Measurements from ENCODE around the gene DUS1L.

The DUS1L gene

DNA sequence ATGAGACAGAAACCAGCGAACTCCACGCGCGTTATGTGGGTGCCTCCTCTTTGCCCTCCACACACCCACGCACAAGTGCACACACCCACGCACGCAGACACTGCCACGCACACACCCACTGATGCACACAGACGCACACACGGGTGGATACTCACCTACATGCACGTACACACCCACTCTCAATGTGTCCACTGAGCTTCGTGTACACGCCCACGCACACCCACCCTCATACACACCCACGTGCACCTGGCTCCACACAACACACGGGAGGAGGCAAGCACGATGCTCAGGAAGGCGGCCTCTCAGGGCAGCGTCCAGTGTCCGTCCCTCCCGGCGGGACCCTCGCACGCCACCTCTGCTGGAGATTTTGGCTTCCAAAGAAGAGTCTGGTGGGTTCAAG lies 18.2 kb downstream of the DUS1L start:
- DNase-seq (ENCODE audit: low read depth) = no peak
- TF ChIP-seq, protein P1, sequence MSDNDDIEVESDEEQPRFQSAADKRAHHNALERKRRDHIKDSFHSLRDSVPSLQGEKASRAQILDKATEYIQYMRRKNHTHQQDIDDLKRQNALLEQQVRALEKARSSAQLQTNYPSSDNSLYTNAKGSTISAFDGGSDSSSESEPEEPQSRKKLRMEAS (IDR thresholded peaks at IDR 0.05; ENCODE audit: low read depth, low read length) = no peak
- TF ChIP-seq MYC (IDR thresholded peaks at IDR 0.05; ENCODE audit: low read depth, low read length) = no peak
- no peak for TF ChIP-seq POLR2A (IDR thresholded peaks at IDR 0.05; ENCODE audit: extremely low read depth, insufficient read length)
- TF ChIP-seq, protein P2, sequence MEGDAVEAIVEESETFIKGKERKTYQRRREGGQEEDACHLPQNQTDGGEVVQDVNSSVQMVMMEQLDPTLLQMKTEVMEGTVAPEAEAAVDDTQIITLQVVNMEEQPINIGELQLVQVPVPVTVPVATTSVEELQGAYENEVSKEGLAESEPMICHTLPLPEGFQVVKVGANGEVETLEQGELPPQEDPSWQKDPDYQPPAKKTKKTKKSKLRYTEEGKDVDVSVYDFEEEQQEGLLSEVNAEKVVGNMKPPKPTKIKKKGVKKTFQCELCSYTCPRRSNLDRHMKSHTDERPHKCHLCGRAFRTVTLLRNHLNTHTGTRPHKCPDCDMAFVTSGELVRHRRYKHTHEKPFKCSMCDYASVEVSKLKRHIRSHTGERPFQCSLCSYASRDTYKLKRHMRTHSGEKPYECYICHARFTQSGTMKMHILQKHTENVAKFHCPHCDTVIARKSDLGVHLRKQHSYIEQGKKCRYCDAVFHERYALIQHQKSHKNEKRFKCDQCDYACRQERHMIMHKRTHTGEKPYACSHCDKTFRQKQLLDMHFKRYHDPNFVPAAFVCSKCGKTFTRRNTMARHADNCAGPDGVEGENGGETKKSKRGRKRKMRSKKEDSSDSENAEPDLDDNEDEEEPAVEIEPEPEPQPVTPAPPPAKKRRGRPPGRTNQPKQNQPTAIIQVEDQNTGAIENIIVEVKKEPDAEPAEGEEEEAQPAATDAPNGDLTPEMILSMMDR (IDR thresholded peaks at IDR 0.05; ENCODE audit: low read depth, low read length) = no peak
- no peak overlapping the region for H3K4me3 ChIP-seq (ENCODE audit: low read depth, low read length)

DNA sequence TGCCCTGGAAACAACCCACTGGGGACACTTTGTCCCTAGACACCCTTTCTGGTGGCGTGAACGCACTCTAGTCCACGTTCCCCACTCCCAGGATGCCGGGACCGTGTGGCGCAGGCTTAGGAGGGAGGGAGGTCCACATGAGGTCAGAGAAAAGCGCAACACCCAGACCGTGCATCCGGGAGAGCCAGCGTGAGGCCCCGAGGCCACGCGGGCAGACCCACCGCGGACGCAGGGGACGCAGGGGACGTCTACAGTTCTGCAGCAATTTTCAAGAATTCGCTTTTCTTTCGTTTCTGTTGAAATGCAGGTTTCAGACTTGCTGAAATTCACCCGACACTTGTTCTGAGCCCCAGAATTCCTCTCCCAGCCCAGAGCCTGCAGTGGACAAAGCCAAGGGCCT lies 18.7 kb downstream of the DUS1L start:
- no peak overlapping the region for H3K4me3 ChIP-seq (ENCODE audit: low read depth, low read length)
- no peak for DNase-seq (ENCODE audit: low read depth)
- TF ChIP-seq POLR2A (IDR thresholded peaks at IDR 0.05; ENCODE audit: extremely low read depth, insufficient read length) (no peak), MYC (IDR thresholded peaks at IDR 0.05; ENCODE audit: low read depth, low read length) (no peak)
- TF ChIP-seq, protein P2 (IDR thresholded peaks at IDR 0.05; ENCODE audit: low read depth, low read length) = no peak
- TF ChIP-seq, protein P1 (IDR thresholded peaks at IDR 0.05; ENCODE audit: low read depth, low read length) = no peak

DNA sequence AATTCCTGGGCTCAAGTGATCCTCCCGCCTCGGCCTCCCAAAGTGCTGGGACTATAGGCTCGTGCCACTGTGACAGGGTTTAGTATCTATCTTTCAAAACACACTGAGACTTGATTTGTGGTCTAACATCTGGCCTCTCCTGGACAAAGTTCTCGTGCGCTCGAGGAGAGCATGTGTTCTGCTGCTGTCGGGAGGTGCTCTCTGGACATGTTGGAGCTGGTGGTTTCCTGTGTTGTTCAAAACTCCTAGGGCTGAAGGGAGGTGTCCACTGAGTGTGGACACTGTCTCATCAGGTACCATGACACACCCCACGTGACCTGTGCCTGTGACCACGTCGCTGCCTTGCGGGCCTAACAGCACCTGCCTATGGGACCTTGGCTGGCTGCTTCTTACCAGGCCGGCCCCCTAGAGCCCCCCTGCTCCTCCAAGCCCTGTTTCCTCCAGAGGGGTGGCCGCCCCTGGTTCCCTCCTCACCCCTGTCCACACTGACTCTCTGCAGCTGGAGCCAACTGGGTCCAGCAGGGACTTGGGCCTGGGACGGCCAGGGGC lies 19.6 kb downstream of the DUS1L start:
- TF ChIP-seq, protein P1 (IDR thresholded peaks at IDR 0.05; ENCODE audit: low read depth, low read length) = no peak
- TF ChIP-seq POLR2A (IDR thresholded peaks at IDR 0.05; ENCODE audit: extremely low read depth, insufficient read length) (no peak), MYC (IDR thresholded peaks at IDR 0.05; ENCODE audit: low read depth, low read length) (no peak)
- TF ChIP-seq, protein P2 (IDR thresholded peaks at IDR 0.05; ENCODE audit: low read depth, low read length) = no peak
- H3K4me3 ChIP-seq (ENCODE audit: low read depth, low read length) = no peak overlapping the region
- DNase-seq (ENCODE audit: low read depth) = no peak

DNA sequence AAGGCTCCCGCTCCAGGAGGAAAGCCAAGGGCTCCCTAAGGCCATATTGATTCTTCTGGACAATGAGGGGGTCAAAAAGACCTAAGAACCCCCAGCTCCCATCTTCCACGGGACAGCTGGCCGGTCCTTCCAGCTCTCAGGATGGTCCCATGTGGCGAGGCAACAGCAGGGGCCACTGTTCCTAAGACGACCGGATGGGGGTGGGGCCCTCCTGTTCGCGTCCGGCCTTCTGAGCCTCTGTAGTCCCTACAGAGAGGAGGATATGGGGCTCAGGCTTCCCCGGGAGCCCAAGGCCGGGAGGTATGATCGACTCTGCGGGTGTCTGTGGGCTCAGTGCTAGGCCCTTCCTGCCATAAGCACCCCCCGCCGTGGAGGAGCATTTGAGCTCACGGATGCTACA lies 22.1 kb downstream of the DUS1L start:
- no peak for DNase-seq (ENCODE audit: low read depth)
- H3K4me3 ChIP-seq (ENCODE audit: low read depth, low read length) = no peak overlapping the region
- TF ChIP-seq, protein P1 (IDR thresholded peaks at IDR 0.05; ENCODE audit: low read depth, low read length) = no peak
- TF ChIP-seq MYC (IDR thresholded peaks at IDR 0.05; ENCODE audit: low read depth, low read length) (no peak), POLR2A (IDR thresholded peaks at IDR 0.05; ENCODE audit: extremely low read depth, insufficient read length) (no peak)
- TF ChIP-seq, protein P2 (IDR thresholded peaks at IDR 0.05; ENCODE audit: low read depth, low read length) = no peak

DNA sequence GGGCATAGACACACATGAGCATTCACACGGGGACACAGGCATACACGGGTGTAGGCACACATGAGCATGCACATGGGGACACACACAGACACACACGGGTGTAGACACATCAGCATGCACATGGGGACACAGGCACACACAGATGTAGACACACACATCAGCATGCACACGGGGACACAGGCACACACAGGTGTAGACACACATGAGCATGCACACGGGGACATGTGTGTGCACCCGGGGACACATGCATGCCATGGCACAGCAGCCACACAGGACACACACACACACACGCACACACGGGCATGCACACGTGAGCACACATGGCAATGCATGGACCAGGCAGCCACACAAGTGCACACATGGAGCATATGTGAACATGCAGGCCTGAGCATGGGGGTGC lies 23.0 kb downstream of the DUS1L start:
- DNase-seq (ENCODE audit: low read depth) = no peak
- TF ChIP-seq POLR2A (IDR thresholded peaks at IDR 0.05; ENCODE audit: extremely low read depth, insufficient read length) (no peak), MYC (IDR thresholded peaks at IDR 0.05; ENCODE audit: low read depth, low read length) (no peak)
- TF ChIP-seq, protein P2 (IDR thresholded peaks at IDR 0.05; ENCODE audit: low read depth, low read length) = no peak
- TF ChIP-seq, protein P1 (IDR thresholded peaks at IDR 0.05; ENCODE audit: low read depth, low read length) = no peak
- H3K4me3 ChIP-seq (ENCODE audit: low read depth, low read length) = no peak overlapping the region
